Large intestine (tissue), 3 donors: ENCODE measurements around the gene PDC. TPM values are rescaled to one million over a fixed set of nuclear protein-coding genes. Genes with fewer than 3 reads are reported as not detected.
"Not testable (repeated sequence)": the region's sequence is repeated elsewhere in the genome, so short reads cannot be mapped to it uniquely, and the experiment has no call there.

Source experiments
- DNase-seq, 2 donors: peaks; one replicate each; pipeline versions ENCODE4 v3.0.0 to v3.0.0-alpha.2; 2013
- H3K27ac ChIP-seq: one replicate; pipeline ENCODE4 v1.5.1; 2013; ENCODE audit warnings: low read length
- H3K27me3 ChIP-seq: 2 replicates; pipeline ENCODE4 v1.6.1; 2013; ENCODE audit warnings: low read length; ENCODE audit not compliant: control insufficient read depth, insufficient read depth
- H3K36me3 ChIP-seq: 2 replicates; pipeline ENCODE4 v1.6.1; 2013; ENCODE audit warnings: low read length; ENCODE audit not compliant: control insufficient read depth, insufficient read depth
- H3K4me1 ChIP-seq: one replicate; pipeline ENCODE4 v1.6.1; 2013; ENCODE audit warnings: low read length; ENCODE audit not compliant: control insufficient read depth, insufficient read depth
- H3K4me3 ChIP-seq: one replicate; pipeline ENCODE4 v1.5.1; 2013; ENCODE audit warnings: low read length
- H3K9me3 ChIP-seq: one replicate; pipeline ENCODE4 v1.6.1; 2013; ENCODE audit warnings: mild to moderate bottlenecking, low read depth, low read length, moderate library complexity; ENCODE audit not compliant: control insufficient read depth
- WGBS: methylation state at CpG from one replicate; pipeline ENCODE4 v1.1.5; 2013; ENCODE audit warnings: low lambda C conversion rate; ENCODE audit not compliant: insufficient coverage; 5-methylcytosine and 5-hydroxymethylcytosine counted together
- polyA plus RNA-seq: library from polyadenylated mRNA; unstranded; fragments of 120-200 nt; gene quantifications from one replicate; pipeline ENCODE4 v1.2.1, GENCODE V29; 2013

The PDC gene
- polyA plus RNA-seq, 1 donor: 0.25 TPM

- no peak for DNase-seq
- Histone ChIP-seq H3K4me3 (no peak overlapping the region), H3K27me3 (no peaks in the 10 kb centered on the region), H3K4me1 (no peaks in the 10 kb centered on the region), H3K9me3 (no peaks in the 10 kb centered on the region), H3K27ac (no peak overlapping the region), H3K36me3 (no peaks in the 10 kb centered on the region)
- no CpG with 5 or more reads among the region's 4 CpGs for WGBS
Observed at GRCh38 chr1:186473047-186473446, 12.1 kb upstream of the PDC start.

DNA sequence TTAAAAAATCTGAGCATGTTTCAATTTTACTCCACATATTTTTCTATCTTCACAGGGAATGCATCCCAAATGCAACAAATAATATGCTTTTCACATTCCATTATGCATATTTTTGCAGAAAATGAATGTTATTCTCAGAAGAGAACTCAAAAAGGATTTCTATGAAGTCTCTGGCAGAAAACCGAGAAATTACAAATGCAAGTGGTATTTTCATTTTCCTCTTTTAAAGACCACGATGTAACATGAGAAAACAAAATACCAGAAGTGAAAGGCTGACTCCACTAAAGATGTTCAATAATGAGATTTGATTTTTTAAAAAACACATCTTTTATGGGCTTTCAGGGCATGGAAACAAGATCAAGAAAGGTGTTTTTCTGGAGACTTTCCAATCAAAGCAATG lies 5.0 kb upstream of the PDC start:
- Histone ChIP-seq H3K27me3 (peaks cover 2% of the 10 kb centered on the region), H3K4me3 (no peak overlapping the region), H3K36me3 (no peaks in the 10 kb centered on the region), H3K4me1 (no peaks in the 10 kb centered on the region), H3K27ac (no peak overlapping the region), H3K9me3 (no peaks in the 10 kb centered on the region)
- no peak for DNase-seq
- WGBS: 100% methylated on average over 1 of the region's 2 CpGs

- not testable (repeated sequence) for H3K9me3 ChIP-seq, H3K36me3 ChIP-seq, H3K27me3 ChIP-seq, DNase-seq, H3K4me1 ChIP-seq, H3K27ac ChIP-seq, H3K4me3 ChIP-seq
Observed at GRCh38 chr1:186465491-186465890, 4.6 kb upstream of the PDC start.

DNA sequence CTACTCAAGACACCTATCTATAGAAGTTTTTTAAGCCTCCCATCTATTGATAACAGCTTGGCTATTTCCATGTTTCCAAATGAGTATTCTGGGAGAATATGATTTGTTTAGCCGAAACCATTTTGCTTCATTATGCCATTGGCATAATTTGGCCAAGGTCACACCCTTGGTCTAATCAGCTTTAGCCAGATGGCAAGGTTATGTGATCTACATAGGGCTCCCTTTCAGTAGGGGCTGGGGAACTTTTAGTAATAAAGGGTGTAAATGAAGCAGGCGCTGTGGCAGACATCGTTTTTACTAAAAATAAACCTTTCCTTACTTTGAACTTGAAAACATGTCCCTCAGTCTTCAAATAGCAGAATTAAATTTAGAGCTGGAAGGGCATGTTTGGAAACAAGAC lies 3.0 kb upstream of the PDC start:
- no peaks in the 10 kb centered on the region for H3K4me1 ChIP-seq
- H3K36me3 ChIP-seq: no peaks in the 10 kb centered on the region
- no peak overlapping the region for H3K4me3 ChIP-seq
- no CpG with 5 or more reads among the region's 3 CpGs for WGBS
- no peak overlapping the region for H3K27ac ChIP-seq
- H3K27me3 ChIP-seq: peaks cover 2% of the 10 kb centered on the region
- H3K9me3 ChIP-seq: no peaks in the 10 kb centered on the region
- DNase-seq: no peak

DNA sequence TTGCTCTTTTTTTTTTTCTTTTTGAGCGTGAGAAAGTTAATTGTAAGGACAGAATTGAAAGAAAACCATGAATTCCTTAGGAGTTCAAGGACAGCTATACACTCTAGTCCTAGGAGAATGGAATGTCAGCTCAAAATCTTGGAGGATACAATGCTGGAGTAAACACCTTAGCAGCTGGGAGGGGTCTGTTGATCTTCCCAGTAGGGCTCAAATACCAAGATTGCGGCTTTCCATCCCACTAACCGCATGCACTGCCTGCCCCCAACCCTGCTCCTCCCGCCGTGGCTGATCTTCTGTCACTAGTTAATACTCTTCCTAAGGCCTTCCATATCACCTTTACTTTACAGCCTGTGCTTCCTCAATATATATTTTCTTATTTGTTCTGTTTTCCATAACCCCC lies 2.6 kb upstream of the PDC start:
- WGBS: 23% methylated on average over 3 of the region's 5 CpGs
- peaks cover 2% of the 10 kb centered on the region for H3K27me3 ChIP-seq

GRCh38 chr1:186459161-186459560 lies 1.8 kb downstream of the PDC start:
- not testable (repeated sequence) for DNase-seq

More for the DNA sequence above, 2.6 kb upstream of the PDC start:
- Histone ChIP-seq H3K9me3 (no peaks in the 10 kb centered on the region), H3K4me3 (no peak overlapping the region), H3K27ac (no peak overlapping the region), H3K36me3 (no peaks in the 10 kb centered on the region), H3K4me1 (no peaks in the 10 kb centered on the region)
- no peak for DNase-seq

GRCh38 chr1:186456729-186457255 lies 4.1 kb downstream of the PDC start:
- no peaks in the 10 kb centered on the region for H3K36me3 ChIP-seq
- no peaks in the 10 kb centered on the region for H3K27me3 ChIP-seq
- DNase-seq: no peak
- no peak overlapping the region for H3K27ac ChIP-seq
- no peaks in the 10 kb centered on the region for H3K9me3 ChIP-seq
- H3K4me1 ChIP-seq: no peaks in the 10 kb centered on the region
- no peak overlapping the region for H3K4me3 ChIP-seq
- WGBS: 71% methylated on average over 1 of the region's 3 CpGs

More at GRCh38 chr1:186459161-186459560, 1.8 kb downstream of the PDC start:
- not testable (repeated sequence) for H3K9me3 ChIP-seq, H3K4me3 ChIP-seq, H3K27ac ChIP-seq, H3K27me3 ChIP-seq, H3K36me3 ChIP-seq, H3K4me1 ChIP-seq
- no CpG with 5 or more reads among the region's 14 CpGs for WGBS

DNA sequence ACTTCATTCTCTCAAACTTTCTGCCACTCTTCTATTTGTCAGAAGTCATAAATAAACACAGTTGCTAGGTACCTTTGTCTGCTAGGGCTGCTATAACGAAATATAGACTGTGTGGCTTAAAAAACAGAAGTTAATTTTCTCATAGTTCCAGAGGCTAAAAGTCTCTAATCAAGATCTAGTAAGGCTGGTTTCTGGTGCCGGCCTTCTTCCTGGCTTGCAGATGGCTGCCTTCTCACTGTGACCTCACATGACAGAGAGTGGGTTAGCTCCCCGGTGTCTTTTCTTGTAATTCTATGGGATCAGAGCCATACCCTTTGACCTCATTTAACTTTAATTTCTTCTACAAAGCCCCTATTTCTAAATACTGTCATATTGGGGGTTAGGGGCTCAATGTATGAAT lies 5.9 kb downstream of the PDC start:
- Histone ChIP-seq H3K27me3 (no peaks in the 10 kb centered on the region), H3K9me3 (no peaks in the 10 kb centered on the region), H3K36me3 (no peaks in the 10 kb centered on the region), H3K4me1 (no peaks in the 10 kb centered on the region), H3K27ac (no peak overlapping the region), H3K4me3 (no peak overlapping the region)
- WGBS: no CpG with 5 or more reads among the region's 3 CpGs
- no peak for DNase-seq

DNA sequence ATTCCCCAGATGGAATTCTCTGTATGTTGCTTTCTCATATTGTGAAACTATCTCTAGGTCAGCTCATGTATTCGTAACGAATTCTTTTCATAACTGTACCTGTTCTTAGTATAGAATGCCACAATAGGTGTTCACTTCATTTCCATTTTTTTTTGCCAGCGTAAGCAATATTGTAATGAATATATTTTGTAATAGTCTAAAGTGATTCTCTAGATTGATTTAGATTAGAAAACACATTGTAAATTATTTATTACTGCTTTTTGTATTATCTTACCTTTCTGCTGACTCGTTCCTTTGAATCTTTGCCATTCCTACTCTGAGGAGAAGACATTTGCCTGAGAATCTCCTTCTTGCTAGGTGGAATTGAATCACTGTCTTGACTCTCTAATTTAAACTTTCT lies 14.8 kb downstream of the PDC start:
- no peak for DNase-seq

GRCh38 chr1:186443638-186444037 lies 17.3 kb downstream of the PDC start:
- H3K27ac ChIP-seq: no peak overlapping the region
- H3K4me1 ChIP-seq: no peaks in the 10 kb centered on the region
- no peak overlapping the region for H3K4me3 ChIP-seq
- no peak for DNase-seq
- no peaks in the 10 kb centered on the region for H3K27me3 ChIP-seq
- 100% methylated on average over 1 of the region's 2 CpGs for WGBS
- H3K9me3 ChIP-seq: no peaks in the 10 kb centered on the region
- H3K36me3 ChIP-seq: no peaks in the 10 kb centered on the region

More for the DNA sequence above, 14.8 kb downstream of the PDC start:
- 94% methylated on average over 4 of the region's 4 CpGs for WGBS
- Histone ChIP-seq H3K4me1 (no peaks in the 10 kb centered on the region), H3K27ac (no peak overlapping the region), H3K36me3 (no peaks in the 10 kb centered on the region), H3K4me3 (no peak overlapping the region), H3K9me3 (no peaks in the 10 kb centered on the region), H3K27me3 (no peaks in the 10 kb centered on the region)

- H3K27ac ChIP-seq: no peak overlapping the region
- H3K4me3 ChIP-seq: no peak overlapping the region
- WGBS: 50% methylated on average over 1 of the region's 1 CpG
- H3K27me3 ChIP-seq: no peaks in the 10 kb centered on the region
- no peaks in the 10 kb centered on the region for H3K4me1 ChIP-seq
- no peaks in the 10 kb centered on the region for H3K36me3 ChIP-seq
- DNase-seq: no peak
- no peaks in the 10 kb centered on the region for H3K9me3 ChIP-seq
Observed at GRCh38 chr1:186442651-186443375, 18.1 kb downstream of the PDC start.
